NCI-H2081 (cell line): Measurements from ENCODE around the gene ELOVL1.
"Not testable (repeated sequence)": the region's sequence is repeated elsewhere in the genome, so short reads cannot be mapped to it uniquely, and the experiment has no call there.

Experiments used
- DNase-seq, 2 experiments: peaks; one replicate each; lab custom pipeline; 2025; lab: John Stamatoyannopoulos, UW

The ELOVL1 gene

DNA sequence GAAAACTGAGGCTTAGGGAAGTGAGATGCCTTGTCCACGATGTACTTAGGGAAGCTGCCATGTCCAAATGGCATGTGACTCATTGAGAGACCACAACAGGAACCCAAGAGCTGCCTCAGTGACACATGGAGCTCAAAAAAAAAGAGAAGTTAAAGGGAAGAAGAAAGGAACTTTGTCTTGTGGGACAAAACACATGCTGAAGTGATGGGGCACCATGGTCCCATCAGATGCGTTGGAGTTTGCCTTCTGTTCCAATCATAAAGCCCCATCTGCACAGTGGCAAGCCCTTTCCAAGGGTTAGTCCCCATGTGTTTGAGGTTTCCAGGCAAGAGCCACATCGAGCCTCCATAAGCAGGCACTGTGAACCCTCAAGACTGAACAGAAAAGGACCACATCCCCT lies 13.8 kb upstream of the ELOVL1 start:
- DNase-seq, result no peak

DNA sequence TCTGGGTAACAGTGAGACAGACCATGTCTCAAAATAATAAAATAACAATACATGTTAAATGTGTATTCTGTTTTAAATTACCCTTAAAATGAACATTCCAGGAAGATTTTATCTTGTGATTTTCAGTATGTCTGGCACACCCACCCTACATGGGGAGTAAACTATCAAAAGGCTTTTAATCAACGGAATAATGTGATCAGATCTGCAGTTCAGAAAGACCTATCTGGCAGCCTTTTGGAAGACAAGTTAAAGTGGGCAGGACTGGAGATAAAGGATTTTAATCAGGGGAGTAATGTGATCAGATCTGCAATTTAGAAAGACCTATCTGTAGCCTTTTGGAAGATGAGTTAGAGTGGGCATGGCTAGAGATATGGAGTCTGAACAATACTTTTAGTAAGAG lies 11.7 kb upstream of the ELOVL1 start:
- DNase-seq, result no peak

DNA sequence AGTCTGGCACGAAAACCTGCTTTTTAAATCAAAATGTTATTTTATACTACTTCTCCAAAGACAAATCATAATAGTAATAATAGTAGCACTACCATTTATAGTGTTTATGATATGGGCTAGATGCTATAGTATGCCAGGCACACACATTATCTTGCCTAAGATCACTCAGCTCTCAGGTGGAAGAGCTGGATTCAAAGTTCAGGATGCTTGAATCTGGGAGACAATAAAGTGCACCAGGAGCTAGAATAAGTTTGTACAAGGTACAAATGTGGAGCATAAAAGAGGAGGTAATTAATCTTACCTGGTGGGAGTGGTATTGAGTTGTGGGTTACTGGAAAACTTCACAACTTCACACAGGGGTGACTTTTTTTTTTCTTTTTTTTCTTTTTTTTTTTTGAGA lies 10.0 kb upstream of the ELOVL1 start:
- no peak for DNase-seq

DNA sequence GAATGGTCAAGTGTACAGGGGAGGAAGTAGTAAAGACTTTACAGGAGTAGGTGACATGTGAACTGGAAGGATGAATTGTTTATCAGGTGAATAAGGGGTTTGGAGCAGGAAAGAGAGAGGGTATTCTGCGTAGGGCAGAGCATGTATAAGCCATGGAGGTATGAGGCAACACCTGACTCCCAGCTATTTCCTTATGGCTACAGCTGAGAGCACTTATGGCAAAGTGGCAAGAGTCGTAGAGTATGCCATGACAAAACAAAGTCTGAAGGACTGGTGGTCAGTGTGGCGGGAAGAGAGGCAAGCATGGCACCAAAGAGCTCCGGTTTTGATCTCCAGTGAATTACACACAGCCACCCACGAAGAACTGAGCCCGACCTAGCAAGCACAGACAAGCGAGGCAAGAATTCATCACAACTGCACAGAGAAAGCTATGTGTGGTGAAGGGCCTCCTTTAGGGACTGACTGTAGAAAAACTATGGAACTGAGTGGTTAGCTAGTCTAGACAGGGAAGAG lies 9.0 kb upstream of the ELOVL1 start:
- no peak for DNase-seq

DNA sequence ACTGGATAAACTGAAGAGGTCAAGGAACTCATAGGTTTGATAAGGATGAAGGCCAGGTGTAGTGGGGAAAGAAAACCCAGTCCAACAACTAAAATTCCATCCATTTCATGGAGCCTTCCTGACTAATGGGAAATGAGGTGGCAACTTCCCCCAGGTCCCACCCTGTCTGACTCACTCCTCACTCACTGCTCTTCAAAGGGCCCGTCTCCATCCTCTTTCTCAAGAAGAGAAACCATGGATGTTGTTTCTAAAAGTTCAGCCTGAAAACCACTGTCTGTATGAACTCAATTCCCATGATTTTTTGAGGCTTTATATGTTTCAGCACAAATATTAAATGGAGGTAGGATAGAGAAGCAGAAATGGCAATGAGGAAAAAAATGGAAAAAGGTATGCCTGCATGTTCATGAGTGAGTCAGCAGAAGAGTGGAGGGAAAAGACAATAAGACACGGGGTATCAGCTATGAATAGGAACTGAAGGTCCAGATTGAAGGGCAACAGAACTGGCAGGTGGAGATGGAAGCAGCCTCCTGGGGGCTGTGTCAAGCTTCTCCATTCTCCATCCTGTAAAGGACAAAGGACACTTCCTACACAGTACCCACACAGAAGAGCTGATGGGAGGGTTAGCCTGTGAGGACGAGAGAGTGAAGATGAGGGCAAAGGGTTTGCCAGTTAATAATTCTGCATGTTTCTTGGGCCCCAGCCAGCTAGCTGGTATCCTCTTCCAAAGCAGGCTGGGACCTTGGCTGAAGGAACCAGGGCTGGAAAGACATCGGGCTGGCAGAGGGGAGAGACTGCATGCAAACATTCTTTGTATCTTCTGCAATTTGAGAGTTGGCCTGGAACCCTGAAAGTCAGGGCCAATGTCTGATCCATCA lies 5.5 kb upstream of the ELOVL1 start:
- no peak for DNase-seq

DNA sequence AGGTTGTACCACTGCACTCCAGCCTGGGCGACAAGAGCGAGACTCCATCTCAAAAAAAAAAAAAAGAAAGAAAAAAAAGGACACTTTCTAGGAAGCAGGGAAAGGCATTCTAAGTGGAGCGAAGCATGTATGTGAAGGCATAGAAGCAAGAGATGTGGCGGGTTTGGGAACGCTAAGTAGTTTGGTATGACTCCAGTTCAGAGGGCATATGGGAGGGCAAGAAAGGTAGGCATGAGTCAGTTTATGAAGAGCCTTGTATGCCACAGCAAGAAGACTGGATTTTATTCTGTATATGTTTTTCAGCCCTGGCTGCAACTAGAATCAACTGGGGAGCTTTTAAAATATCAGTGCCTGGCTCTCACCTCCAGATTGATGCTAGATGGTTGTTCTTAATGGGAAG lies 4.4 kb upstream of the ELOVL1 start:
- no peak for DNase-seq

DNA sequence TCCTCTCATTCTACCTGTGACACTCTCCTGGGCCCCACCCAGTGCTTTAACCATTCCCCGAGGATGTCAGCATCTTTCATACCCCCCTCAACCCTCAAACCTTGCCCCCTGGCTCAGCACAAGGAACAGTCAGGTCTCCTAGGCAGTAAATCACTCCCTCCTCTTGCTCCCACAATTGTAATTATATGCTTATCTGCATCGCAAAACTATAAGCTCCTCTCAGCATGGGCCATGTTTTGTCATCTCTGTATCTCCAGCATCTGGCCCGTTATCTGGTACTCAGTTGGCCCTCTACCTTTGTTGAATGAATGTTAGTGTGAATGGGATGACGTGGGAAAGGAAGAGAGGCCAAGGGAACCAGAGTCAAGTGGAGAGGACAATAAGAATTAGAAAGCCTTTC lies 2.8 kb upstream of the ELOVL1 start:
- no peak for DNase-seq

DNA sequence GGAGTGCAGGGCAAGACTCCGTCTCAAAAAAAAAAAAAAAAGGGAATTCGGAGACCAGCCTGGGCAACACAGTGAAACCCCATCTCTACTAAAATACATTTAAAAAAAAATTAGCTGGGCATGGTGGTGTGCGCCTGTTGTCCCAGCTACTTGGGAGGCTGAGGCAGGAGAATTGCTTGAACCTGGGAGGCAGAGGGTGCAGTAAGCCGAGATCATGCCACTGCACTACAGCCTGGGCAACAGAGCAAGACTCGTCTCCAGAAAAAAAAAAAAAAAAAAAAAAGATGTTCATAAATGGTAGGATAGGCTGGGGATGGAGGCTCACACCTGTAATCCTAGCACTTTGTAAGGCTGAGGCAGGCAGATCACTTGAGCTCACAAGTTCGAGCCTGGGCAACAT lies 2.0 kb upstream of the ELOVL1 start:
- DNase-seq, result not testable (repeated sequence)

DNA sequence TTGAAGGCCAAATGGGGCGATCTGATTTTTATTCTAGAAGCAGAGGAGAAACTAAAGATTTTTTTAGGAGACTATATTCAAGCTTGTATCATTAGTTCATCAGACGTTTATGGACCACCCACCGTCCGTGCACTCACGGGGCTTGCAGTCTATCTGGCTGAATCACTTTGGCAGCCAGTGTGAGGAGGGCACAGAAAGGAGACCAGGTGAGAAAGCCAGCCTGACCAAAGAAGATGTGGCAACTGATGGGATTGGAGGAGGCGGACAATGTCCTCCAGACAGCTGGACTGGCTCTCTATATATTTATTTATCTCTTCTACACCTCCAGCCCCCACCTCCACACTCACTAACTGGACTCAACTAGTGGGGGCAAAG lies 822 bp upstream of the ELOVL1 start:
- DNase-seq, result no peak

DNA sequence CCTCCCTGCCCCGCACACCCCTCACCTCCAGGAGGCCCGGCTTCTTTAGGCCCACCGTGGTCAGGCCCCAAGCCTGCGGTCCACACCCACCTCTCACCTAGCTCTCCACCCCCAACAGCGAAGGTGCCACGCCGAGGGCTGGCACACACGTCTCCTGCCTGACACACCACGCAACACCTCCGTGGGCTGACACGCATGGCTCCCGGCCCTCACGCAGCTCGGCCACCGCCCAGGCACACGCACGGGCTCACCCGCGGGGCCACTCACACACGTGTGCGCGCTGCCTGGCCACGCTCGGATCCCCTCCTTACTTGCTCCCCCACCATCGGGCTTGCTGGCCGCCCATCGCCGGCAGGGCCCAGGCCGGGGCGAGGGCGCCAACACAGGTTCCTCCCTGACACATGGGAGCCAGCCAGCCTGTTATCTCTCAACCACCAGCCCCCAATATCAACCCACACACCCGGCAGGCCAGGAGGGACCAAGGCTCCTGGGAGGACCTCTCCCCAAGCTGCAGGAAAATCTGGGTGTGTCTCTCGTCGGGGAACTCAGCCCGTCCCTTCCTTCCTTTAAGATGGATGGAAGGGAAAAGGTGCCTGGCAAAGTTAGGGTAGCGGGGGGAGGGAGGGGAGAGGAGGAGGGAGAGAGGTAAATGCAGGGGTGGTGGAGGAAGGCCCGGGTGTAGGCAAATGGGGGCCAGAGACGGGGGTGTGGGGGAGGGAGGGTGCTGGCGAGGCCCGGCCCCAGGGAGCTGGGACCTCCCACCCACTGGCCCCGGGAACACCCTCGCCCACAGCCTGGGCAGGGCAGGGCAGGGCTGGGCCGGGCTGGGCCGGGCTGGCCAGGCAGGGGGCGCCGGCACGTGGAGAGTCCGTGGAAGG lies 546 bp downstream of the ELOVL1 start:
- no peak for DNase-seq

DNA sequence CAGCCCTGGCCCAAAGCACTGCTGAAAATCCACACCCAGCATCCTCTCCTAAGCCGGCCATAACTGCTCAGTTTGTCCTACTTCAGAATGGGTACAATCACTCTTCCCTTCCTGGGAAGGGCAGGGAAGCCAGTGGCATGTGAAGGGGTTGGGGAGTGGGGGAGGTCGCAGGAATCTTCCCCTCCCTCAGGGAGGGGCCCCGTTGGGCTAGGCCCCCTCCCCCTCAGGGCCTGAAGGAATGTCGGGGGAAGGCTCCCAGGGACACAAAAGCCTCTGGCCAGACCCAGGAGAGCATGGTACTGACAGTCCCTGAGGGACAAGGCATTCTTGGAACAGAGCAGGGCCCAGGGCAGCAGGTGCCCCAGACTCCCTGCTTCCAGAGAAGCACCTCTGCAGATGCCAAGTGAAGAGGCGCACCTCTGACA lies 1.2 kb downstream of the ELOVL1 start:
- no peak for DNase-seq

DNA sequence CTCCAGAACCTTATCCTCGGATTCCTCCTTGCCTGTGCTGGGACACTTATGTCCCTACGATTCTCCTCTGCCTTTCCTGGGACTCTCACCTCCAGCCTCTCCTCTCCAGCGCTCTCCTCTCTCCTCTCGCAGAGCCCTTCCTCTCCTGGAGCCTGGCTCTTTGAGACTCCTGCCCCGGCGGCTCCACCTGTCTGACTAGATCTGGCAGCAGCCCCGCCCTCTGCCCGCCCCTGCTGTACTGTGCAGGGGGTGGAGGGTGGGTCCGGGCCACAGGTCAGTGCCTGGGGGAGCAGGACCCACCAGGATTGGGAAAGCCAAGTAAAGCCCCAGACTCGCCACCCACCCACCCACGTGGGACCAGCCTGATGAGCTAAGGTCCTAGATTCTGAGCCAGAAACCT lies 1.6 kb downstream of the ELOVL1 start:
- peak in 1 of 2 experiments; percentile 27 for DNase-seq

DNA sequence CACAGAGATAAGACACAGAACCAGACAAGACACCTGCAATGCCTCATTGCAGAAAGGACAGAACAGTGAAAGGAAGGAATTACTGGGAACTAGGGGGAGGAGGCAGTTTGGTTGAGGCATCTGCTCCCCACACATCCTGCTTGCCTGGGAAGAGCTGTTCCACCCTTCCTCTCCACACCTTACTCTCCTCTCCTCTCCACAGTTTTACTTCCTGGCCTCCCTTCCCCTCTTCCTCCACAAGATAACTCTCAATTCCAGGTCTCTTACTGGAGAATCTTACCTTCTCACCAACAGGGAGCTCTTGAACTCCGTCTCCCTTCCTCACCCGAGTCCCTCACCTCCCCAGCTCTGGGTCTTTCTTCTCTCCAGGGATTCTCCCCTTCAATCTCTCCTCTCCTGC lies 2.1 kb downstream of the ELOVL1 start:
- DNase-seq, result no peak

DNA sequence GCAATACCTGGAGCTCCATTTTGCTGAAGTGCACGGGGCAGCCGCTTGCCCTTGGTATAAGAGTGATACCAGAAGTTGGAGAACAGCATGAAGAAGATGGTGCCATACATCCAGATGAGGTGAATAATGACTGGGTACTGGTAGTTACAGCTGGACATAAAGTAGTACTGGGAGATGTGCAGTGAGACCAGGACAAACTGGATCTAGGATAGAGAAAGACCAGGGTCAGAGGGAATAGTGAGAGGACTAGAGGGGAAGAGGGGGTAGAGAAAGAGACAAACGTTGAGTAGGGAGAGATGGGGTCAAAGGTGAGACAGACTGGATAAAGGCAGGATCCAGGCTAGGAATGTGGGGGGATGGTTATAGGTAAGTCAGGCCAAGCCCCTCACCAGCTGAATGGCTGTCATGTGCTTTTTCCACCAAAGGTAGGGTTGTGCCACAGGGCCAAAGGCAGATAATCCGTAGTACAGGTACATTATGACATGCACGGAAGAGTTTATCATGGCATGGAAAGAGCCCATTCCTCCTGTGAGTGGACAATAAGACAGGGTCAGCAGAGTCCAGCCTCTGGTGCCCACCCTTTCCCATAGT lies 3.8 kb downstream of the ELOVL1 start:
- DNase-seq, result no peak

DNA sequence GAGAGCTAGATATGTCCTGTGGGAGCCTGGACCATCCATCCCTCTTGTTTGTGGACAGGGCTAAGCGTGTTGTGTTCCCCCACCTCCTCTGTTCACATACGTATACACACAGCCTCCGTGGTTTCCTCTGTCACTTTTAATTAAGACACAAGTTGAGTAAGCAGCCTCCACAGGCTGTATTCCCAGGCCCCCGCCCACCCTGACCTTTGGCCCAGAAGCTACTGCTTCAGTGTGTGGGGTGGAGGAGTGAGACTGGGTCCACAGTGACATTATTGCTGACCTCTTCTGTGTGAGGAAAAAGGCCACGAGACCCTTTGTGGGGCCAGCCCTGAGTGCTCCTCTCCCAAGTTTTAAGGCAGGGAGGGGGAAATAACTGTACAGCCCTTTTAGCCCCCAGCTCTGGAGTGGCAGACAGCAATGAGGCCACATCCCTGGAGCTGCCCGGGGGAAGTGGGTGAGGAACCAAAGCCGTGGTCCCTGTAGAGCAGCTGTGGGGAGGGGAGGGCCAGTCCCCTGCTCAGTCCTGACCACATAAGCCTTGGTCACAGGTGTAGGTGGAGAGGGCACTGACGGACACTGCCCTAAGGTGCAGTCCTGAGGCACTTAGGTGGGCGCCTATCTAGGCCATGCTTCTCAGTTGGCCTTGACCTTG lies 4.4 kb downstream of the ELOVL1 start:
- no peak for DNase-seq

DNA sequence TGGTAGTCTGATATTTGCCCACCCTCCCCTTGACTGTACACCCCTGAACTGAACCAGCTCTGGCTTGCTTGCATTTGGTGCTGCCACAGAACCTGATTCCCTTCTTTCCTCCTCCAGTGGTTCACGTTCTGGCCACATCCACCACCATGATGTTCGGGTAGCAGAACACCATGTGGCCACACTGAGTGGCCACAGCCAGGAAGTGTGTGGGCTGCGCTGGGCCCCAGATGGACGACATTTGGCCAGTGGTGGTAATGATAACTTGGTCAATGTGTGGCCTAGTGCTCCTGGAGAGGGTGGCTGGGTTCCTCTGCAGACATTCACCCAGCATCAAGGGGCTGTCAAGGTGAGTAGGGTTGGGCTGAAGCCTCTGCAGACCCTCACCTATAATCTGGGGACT lies 7.2 kb downstream of the ELOVL1 start:
- DNase-seq, result no peak

DNA sequence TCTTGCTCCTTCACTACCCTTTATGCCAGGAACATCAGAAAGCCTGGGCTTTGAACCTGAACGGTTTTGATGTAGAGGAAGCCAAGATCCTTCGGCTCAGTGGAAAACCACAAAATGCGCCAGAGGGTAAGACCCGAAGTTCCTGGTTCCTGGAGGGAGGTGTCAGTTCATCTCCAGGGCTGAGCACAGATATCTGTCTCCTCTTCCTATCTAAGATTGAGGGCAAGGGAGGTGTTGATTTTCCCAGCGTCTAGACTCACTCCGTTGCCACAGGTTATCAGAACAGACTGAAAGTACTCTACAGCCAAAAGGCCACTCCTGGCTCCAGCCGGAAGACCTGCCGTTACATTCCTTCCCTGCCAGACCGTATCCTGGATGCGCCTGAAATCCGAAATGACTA lies 8.1 kb downstream of the ELOVL1 start:
- DNase-seq, result no peak

DNA sequence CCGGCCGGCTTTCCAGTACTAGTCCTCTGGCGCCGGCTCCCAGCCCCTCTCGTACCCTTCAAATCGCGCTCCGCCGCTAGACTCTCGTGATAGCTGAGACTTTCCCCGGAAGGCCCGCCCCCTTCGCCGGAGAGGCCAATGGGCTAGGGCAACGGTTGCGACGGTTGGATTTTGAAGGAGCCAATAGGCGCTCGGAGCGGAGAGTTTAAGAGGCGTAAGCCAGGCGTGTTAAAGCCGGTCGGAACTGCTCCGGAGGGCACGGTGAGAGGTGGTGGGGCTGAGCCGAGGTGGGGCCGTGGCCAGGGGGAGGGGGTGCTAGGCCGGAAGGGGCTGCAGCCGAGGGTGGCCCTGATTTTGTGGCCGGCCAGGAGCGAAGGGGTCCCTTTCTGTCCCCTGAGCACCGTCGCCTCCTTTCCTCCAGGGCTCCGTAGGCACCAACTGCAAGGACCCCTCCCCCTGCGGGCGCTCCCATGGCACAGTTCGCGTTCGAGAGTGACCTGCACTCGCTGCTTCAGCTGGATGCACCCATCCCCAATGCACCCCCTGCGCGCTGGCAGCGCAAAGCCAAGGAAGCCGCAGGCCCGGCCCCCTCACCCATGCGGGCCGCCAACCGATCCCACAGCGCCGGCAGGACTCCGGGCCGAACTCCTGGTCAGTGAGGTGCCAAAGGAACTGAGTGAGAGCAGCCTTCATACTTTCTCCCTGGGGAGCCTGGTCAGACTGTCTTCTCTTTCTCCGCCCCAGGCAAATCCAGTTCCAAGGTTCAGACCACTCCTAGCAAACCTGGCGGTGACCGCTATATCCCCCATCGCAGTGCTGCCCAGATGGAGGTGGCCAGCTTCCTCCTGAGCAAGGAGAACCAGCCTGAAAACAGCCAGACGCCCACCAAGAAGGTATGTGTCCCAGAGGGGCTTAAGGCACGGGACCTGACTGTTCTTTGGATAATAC lies 8.8 kb downstream of the ELOVL1 start, which contains the start of gene CDC20:
CDC20 (plus strand) TSS at position 236 of the 948 bp plus-strand sequence; CDS start at position 471, 235 bp downstream.
- peak; percentile 100 for DNase-seq

DNA sequence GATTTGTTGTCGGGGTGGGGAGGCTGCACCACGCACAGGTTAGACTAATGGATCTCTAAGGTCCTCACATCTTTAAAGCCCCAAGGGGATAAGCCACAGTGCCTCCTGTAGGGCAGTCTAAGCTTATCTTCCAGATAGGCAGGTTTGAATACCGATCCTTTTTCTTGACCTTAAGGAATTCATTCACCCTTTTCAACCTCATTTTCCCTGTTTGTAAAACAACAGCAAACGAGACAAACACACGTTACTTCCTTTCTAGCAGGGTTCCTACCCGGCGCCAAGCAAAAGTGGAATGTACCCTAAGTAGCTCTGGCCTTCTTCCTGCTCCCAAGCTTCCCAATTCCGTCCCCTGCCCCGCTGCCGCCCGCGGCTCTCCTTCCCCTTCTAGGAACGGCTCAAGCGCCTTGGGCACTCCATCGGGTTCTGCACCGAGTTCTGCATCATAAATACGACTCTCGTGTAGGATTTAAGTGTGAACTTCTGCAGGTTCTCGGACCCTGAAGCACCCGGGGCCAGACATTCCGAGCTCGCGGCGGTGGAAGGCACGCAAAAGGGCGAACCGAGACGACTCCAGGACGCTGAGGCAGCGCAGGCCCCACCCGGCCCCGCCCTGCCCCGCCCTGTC lies 9.6 kb downstream of the ELOVL1 start:
- peak in 1 of 2 experiments; percentile 43 for DNase-seq

DNA sequence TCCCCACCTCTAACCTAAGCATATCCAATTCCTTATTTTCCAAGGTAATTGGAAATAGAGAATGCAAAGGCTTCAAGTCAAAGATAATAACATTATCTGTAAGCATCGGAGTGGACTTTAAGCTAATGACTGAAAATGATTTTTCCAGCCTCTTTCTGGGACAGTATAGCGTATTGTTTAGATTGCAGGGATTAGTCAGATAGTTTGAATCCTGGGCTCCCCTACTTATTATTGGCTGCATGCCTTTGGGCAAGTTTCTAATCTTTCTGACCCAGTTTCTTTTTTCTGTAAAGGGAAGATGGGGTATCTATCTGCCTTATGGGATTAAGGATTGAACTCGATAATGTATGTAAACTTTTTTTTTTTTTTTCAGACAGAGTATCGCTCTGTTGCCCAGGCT lies 10.6 kb downstream of the ELOVL1 start:
- DNase-seq, result no peak
